Nucleus accumbens (tissue), 56 donors: ENCODE measurements around the gene GPR139.

Source experiments
- DNase-seq, 56 donors: peaks; one replicate each; lab custom pipeline; 2025; lab: John Stamatoyannopoulos, UW

The GPR139 gene

GRCh38 chr16:19994466-19995170, 79.1 kb downstream of the GPR139 start:
- no peak for DNase-seq

- DNase-seq: no peak
Observed at GRCh38 chr16:19991614-19992013, 82.1 kb downstream of the GPR139 start.

GRCh38 chr16:19984135-19984534, 89.6 kb downstream of the GPR139 start:
- DNase-seq: no peak
